HG03103 (cell line): Measurements from ENCODE around the gene GRID1.

ENCODE experiments used
- ATAC-seq: cut with Tn5 transposase; IDR thresholded peaks from one replicate; pipeline ENCODE4 v1.9.1; 2021; ENCODE audit warnings: low read depth; ENCODE audit not compliant: unreplicated experiment

The GRID1 gene

DNA sequence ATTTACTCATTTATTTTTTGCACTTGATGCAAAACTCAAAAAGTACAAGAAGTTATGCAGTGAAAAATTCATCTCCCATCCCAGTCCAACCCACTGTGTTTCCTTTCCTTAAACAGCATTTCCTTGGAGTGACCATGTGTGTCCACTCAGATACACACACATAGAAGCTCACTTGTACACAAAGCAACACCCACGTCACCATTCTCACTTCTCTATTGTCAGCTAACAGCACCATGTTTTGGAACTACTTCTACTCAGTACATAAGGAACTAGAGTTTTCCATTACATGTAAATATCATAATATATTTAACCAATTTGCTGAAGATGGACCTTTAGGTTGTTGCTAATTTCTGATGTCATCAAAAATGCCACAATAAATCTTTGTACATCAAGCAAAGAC is 167.6 kb downstream of the GRID1 start:
- no peak for ATAC-seq

DNA sequence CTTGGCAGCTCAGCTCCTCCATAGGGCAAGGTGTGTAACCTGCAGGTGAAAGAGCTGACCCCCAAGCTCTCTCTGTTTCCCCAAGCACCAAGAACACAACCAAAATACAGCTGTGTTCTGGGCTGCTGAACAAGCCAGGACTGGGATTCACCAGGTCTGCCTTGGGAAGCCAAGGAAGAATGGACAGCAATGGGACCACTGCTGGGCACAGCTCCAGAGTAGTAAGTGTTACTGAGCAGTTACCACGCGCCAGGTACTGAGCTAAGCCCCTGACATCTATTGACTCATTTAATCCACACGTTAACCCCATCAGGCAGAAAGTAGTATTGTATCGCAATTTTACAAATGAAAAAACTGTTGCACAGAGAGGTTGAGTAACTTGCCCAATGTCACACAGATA is 168.3 kb downstream of the GRID1 start:
- no peak for ATAC-seq

DNA sequence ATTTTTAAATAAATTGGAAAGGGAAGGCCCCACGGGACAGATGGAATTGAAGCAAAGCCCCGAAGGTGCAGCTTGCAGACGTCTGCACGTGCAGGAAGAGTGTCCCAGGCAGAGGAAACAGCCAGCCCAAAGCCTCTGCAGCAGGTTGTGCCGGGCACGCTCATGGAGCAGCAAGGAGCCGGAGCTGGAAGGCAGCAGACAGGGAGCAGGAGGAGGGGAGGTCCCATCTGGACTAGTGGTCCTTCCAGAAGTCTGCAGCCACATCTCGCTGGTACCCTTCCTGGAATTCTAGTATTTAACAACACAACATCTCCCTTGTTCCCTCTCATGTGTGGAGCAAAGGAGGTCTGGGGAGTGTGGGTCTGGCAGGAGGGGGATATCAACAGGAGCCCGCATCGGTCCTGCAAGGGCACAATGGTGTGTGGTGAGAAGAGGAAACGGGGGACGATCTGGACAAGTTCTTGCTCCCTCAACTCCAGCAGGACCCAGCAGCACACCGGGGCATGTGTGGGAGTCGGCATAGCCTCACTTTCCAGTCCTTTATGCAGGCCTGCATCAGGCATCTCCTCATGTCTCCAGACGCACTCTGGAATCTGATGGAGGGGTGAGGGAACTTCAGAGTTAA is 169.3 kb downstream of the GRID1 start:
- no peak for ATAC-seq

DNA sequence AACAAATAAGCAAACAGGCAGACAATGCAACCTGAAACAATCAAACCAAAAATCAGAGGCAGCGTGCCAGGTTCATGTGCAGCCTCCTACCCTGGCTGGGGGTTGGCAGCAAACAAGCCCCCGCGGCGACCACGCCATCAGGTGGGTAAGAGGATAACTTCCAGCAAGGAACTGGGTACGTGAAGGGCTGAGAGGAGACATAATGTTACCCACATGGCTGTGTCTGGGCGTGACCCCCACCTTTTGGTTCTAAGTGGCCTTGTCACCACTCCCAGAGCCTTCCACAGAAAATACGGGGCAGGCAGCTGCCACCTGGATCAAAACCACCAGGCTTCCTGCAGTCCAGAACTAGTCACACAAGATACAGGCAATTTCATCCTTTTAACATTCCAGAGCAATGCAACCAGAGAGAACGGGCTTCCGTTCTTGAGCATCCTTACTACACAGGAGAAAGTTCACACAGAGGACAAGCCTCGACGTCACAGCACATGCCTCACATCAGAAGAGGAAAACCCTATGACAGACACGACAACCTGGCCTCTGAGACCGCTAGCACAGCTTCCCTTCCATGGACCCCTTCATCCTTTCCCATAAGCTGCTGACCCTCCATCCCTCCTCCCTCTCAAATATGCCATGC is 171.0 kb downstream of the GRID1 start:
- ATAC-seq: no peak

DNA sequence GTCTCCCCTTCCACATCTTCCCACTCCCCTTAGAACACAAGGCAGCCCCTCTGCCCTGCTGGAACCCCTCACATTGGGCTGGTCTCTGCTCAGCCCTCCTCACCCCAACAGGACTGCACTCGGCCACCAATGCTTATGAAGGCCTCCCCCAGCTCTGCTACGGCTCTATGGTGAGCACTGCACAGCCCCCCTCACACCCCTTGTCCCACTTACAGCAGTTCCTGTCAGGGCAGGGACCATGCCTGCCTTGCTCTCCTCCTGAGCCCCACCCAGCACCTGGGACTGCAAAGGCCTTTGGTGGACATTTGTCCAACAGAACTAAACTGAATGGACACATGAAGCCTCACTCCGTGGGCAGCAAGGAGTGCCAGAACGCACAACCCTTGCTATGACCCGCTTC is 171.9 kb downstream of the GRID1 start:
- no peak for ATAC-seq

DNA sequence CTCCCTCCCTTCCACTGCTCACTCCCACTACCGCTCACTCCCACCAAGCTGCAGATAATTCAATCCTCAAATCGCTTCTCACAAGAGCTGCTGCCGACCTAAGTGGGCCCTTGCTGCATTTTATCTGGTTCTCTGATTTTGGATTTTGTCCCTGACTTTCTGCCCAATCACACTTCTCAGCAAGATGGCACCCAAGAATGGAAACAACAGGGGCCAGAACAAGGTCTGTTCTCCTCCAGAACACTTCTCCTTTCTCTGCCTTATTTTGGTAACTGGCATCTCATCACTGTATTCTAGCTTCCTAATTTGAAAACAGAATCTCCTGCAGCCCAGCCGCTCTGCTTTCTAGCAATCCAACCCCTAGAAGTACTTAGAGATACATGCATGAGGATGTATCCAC is 172.8 kb downstream of the GRID1 start:
- ATAC-seq: no peak

DNA sequence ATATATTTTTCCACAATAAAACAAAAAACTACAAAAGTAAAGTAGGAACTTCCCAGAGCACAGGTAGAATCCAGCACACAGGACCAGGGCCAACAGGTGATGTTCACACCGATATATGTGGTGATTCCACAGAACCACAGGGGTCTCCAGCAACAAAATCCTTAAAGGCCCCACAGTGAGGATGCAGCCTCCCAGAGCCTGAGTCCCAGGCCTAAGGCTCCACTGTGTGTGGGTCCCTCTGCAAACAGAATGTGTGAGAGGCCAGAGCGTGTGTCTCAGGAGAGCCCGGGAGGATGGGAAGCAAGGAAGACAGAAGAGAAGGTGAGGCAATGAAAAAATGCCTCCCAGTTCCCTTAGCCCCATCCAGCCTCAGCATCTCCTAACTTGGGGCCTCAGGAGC is 173.9 kb downstream of the GRID1 start:
- no peak for ATAC-seq

DNA sequence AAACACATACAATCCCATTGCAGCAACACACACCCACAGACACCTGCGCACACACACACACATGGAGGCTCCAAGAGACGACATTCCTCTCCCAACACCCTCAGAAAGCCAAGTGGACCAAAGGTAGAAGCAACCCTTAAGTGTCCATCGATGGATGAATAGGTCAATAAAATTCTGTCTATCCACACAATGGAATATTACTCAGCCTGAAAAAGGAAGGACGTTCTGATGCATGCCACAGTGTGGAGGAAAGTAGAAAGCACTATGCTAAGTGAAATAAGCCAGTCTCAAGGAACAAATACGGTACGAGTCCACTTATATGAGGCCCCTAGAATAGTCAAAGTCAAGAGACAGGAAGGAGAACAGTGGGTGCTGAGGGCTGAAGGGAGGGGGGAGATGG is 174.4 kb downstream of the GRID1 start:
- ATAC-seq: no peak

DNA sequence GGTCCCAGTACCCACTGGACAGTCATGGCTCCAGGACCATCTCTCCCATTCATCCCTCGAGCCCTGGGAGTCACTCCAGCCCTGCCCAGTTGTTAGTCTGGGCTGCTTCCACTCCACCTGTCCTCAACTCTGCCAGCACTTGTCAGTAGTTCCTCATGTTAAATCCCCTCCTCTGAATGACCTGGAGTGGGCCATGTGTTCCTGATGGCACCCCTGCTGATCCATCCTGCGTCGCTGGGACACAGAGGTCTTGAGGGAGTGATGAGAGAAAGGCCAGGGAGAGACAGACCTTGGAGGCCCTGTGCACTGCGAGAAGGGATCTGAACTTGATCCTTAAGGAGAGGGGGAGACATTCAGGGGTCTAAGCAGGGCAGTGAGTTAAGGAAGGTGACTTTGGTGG is 174.9 kb downstream of the GRID1 start:
- no peak for ATAC-seq

DNA sequence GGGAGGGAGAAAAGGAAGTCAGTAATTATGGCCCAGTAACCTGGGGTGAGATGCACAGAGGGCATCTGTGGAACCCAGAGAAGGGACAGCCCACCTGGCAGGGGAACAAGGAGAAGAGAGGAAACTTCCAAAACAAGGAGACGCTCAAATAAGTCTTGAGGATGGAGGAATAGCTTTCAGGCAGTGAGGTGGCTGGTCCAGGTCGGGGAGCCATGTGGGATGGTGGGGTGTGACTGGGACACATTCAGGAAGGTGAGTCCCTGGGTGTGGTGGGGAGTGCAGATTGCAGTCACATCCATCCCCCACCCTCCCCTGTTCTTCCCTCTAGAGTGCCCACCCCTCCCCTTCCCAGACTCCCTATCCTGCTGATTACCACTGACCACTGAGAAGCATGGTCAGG is 175.4 kb downstream of the GRID1 start:
- ATAC-seq: no peak

DNA sequence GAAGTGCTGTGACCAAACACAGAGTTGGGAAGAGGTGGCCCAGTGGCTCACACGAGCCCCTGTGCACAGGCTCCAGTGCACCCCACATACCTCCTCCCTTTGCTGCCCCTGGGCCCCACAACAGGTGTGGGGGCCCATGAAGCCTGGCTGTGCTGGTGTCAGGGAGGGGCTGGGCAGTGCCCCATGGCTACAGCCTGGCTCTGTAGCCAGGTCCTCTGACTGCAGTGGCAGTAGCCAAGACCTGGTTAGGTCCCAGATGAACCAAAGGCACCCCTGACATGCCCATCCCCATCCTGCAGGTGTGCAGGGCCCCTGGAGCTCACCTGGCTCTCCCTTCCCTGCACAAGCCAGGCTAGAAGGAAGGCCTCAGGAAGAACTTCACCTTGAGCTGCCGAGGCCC is 176.3 kb downstream of the GRID1 start:
- no peak for ATAC-seq

DNA sequence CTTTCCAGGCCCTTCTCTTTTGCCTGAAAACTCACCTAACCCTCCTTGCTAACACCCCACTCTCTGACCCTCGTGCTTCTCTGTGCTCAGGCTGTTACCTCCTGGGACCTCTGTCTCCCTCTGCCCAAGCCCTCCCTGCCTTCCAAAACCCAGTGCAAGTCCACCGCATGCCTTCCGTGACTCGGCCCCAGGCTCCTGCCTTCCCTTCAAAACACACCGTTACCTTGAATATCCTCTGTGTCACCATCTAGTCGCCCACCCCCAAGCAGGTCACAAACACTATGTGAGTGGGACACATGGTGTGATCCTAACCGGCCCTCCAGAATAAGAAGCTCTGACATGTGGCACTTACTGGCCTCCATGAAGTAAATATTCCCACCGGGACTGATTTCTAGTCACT is 176.7 kb downstream of the GRID1 start:
- ATAC-seq: no peak

DNA sequence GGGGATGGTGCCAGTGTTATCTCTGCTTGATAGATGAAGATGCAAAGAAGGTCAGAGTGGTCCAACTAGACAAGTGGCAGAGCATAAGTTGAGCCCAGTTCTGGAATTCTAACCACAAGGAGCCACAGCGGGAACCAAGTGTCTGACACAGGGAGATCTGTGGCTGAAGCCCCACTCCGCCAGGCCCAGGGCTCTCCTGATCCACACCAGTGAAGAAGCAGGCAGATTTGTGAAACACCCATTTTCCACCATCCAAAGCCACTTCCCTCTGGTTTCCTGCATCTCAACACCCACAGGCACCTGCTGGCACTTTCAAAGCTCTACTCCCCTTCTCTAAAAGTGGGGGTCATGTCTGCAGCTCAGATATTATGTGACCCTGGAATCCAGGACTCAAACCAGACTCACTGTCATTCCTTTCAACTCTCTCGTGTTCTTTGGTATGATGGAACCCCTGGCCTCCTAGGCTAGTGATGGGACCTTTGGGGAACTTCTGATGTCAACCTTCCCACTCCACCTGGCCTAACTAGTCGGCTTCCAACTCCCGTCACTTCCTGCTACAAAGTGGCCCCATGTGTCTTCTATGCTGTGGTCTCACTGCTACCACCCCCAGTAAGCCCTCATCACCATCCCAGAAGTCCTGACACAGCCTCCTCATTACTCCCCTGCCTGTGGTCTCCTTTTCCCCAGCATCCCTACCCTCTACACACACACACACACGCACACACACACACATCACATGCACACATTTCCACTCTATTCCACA is 177.6 kb downstream of the GRID1 start:
- no peak for ATAC-seq

DNA sequence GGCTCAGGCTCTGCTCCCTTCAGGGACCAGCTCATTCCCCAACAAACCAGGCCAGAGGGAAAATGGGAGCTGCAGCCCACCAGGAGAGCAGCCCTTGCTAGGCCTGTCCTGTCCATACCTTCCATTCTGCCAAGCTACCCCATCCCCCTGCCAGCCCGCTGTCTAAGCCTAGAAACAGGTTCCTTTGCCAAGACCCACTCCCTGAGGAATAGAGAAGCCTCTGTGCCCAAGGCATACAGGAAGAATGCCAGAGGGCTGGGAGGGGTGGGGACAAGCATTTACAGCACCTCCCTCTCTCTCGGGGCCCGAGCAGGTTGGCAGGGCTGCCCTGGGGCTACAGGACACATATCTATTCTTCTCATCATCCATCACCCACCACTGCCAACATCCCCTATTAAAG is 178.3 kb downstream of the GRID1 start:
- no peak for ATAC-seq

DNA sequence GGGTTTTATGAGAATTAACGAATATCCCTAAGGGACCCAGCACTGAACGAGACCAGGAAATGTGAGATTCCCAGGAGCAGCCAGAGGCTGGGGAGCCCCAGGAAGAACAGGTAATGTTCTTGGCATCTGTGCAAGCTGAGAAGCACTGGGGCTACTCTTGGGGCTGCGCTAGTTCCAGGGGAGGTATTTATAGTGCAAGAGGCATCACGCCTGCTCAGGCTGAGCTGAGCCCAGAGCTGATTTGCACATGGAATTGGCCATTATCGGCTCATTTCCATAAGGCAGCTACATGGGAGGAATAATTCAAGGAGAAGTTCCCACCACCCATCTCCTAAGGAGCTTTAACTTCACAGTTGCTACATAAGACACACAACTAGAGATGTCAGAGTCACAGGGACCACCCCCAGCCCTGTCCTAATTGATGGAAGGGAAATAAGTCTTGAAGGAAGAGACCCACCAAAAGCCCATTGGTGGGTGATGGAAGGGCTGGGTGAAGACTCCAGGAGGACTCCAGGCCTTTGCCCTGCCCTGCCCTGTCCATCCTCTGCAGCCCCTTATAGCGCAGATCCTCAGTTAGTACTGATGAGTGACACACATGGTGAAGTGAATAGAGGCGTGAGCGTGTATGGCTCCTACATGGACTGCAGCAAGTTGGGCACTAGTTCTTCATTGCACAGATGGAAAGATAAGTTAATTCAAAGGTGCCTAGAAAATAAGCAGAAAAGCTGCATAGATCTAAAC is 178.9 kb downstream of the GRID1 start:
- no peak for ATAC-seq

DNA sequence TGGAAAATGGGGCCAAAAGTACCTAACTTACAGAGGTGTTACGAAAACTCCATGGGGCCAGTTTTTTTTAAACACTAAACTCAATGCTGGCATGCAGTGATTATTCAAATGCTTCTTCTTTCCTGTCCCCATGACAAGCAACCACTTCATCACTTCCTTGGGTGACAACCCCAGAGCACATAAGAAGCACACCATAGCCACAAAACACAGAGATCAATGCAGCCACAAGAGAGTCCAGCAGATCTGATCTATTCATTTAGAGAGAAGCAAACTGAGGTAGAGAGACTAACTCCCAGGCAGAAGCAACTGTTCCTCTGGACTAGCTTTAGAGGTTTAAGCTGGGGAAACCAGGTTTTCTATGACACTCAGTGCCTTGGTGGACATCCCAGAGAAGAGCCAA is 180.0 kb downstream of the GRID1 start:
- ATAC-seq: no peak

DNA sequence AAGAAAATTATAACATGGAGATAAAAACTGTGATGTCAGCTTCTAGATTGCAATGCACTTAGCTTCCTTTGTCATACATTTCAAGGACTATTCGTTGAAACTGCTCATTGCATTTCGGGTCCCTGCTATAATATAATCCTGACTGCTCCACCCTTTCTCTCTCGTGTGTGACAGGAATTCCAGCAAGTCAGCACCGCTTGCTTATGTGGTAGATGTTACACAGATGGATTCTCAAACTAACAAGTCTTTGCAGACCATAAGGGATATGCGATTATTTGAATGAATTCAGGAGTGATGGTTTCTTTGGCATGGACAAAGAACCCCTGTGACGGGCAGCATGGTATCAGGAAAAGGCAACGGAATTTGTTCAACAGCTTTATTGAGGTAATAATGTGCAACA is 184.0 kb downstream of the GRID1 start:
- ATAC-seq: no peak

DNA sequence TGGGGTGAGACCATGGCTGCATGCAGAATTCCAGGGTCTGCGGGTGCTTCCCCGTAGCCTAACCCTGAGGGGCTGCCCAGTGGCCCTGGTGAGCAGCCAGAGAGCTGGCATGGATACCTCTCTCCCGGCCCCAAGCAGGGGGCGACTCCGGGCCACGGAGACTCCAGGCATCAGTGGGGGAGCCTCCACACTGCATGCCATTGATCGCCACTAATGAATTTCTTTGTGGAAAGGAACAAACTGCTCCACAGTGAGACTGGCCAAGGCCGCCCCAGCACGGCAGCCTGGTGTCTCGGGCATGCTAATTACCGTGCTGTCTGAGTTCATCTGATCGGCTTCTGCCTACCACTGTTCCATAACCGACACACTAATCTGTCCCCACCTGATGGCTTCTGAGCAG is 184.4 kb downstream of the GRID1 start:
- no peak for ATAC-seq

DNA sequence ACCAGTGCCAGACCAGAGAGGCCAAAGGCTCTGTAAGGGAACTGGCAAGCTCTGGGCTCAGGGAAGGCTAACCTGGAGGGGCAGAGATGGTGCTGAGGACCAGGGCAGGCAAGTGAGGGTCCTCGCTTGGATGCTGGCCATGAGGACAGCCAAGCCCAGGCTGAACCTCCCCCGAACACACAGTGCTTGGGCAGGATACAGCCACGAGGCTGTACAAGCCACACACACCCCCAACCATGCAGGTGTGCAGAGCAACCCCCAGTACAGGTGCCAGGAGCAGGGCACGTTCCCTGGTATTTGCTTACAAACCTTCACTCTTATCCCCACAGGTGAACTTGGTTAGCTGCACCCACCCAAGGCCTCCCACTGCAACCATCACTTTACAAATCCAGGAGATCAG is 185.7 kb downstream of the GRID1 start:
- ATAC-seq: no peak

DNA sequence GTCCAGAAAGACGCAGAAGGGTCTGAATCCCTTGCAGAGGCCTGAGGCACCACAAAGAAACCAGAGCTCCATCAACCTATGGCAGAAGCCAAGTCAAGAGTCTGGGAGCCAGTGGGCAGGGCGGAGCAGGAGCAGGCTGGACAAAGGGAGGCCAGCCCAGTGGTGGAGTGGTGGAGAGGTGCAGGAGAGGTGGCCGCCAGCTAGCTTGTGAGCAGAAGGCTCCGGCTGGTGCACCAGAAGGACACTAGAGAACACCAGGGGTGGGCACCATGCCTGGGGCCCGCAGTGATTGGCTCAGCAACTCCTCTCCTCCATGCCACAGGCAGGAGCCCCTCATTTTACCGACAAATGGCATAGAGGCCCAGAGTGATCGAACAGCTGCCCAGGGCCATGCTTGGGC is 186.6 kb downstream of the GRID1 start:
- no peak for ATAC-seq

DNA sequence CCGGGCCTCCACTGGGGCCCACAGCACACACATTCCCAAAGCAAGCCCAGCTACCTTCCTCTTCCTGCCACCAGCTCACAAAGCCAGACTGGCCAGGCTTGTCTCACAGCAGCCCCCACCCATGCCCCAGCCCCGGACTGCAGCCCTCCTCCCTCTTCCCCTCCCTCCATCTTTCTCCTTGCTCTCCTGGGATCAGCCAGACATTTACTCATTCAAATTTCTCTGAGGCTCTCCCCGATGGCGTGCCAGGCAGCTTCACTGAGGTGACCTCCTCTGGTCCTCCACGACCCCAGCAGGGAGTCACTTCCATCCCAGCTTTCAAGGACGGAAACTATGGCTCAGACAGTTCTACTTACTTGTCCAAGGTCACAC is 187.5 kb downstream of the GRID1 start:
- ATAC-seq: no peak
